ENCODE measurements around the gene RAET1E. TPM values are rescaled to one million over a fixed set of nuclear protein-coding genes. Genes with fewer than 3 reads are reported as not detected.

RAET1E gene
- total and polyA plus RNA-seq, 2 experiments from 2014 or later = not detected

GRCh38 chr6:149852180-149852579, 45.7 kb downstream of the RAET1E start:
- DNase-seq (ENCODE audit: low spot score) (no peak), ATAC-seq (no peak; the same call in 2 of the 3 replicates)
- Mint-ChIP-seq H3K4me3 (no peak overlapping the region), H3K27me3 (ENCODE audit: insufficient read depth, low read depth, poor library complexity) (no peaks in the 10 kb centered on the region), H3K27ac (no peak overlapping the region), H3K4me1 (peaks cover 23% of the 10 kb centered on the region), H3K9me3 (no peaks in the 10 kb centered on the region), H3K36me3 (ENCODE audit: low read depth) (no peaks in the 10 kb centered on the region)
- Histone ChIP-seq H3K4me1 (ENCODE audit: insufficient read depth) (peaks cover 15% of the 10 kb centered on the region), H3K4me2 (no peak overlapping the region), H4K20me1 (replicated peaks; ENCODE audit: insufficient read depth) (no peaks in the 10 kb centered on the region; the same call in 1 of the 2 replicates), H3F3A (replicated peaks; ENCODE audit: low read depth) (no peaks in the 10 kb centered on the region), H3K79me2 (replicated peaks; ENCODE audit: insufficient read depth) (no peaks in the 10 kb centered on the region), H2AFZ (no peak overlapping the region), H3K9me2 (ENCODE audit: insufficient read depth) (no peaks in the 10 kb centered on the region), H3K36me3 (ENCODE audit: insufficient read depth) (no peaks in the 10 kb centered on the region), H3K27me3 (ENCODE audit: insufficient read depth) (no peaks in the 10 kb centered on the region), H3K4me3 (no peak overlapping the region), H3K27ac (ENCODE audit: low read depth) (no peak overlapping the region)
- TF ChIP-seq, protein P1, sequence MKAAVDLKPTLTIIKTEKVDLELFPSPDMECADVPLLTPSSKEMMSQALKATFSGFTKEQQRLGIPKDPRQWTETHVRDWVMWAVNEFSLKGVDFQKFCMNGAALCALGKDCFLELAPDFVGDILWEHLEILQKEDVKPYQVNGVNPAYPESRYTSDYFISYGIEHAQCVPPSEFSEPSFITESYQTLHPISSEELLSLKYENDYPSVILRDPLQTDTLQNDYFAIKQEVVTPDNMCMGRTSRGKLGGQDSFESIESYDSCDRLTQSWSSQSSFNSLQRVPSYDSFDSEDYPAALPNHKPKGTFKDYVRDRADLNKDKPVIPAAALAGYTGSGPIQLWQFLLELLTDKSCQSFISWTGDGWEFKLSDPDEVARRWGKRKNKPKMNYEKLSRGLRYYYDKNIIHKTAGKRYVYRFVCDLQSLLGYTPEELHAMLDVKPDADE (IDR thresholded peaks at IDR 0.05) = no peak
- TF ChIP-seq NANOG (IDR thresholded peaks at IDR 0.05; ENCODE audit: borderline replicate concordance) (no peak), ZNF114 (CRISPR knock-in tag; IDR thresholded peaks at IDR 0.05) (no peak), POLR2AphosphoS5 (IDR thresholded peaks at IDR 0.05; ENCODE audit: low read depth) (no peak)

GRCh38 chr6:149851461-149852110, 46.3 kb downstream of the RAET1E start:
- Histone ChIP-seq H2AFZ (no peak overlapping the region), H3F3A (replicated peaks; ENCODE audit: low read depth) (no peaks in the 10 kb centered on the region), H3K36me3 (ENCODE audit: insufficient read depth) (no peaks in the 10 kb centered on the region), H3K9me2 (ENCODE audit: insufficient read depth) (no peaks in the 10 kb centered on the region), H3K79me2 (replicated peaks; ENCODE audit: insufficient read depth) (no peaks in the 10 kb centered on the region), H3K4me3 (no peak overlapping the region), H3K27me3 (ENCODE audit: insufficient read depth) (no peaks in the 10 kb centered on the region), H3K27ac (ENCODE audit: low read depth) (no peak overlapping the region), H3K4me2 (no peak overlapping the region), H4K20me1 (replicated peaks; ENCODE audit: insufficient read depth) (no peaks in the 10 kb centered on the region; the same call in 1 of the 2 replicates), H3K4me1 (ENCODE audit: insufficient read depth) (peaks cover 14% of the 10 kb centered on the region)
- Mint-ChIP-seq H3K4me3 (no peak overlapping the region), H3K4me1 (peaks cover 19% of the 10 kb centered on the region), H3K9me3 (no peaks in the 10 kb centered on the region), H3K27me3 (ENCODE audit: insufficient read depth, low read depth, poor library complexity) (no peaks in the 10 kb centered on the region), H3K27ac (peak overlapping the region; percentile 26; the same call in 1 of the 2 replicates), H3K36me3 (ENCODE audit: low read depth) (no peaks in the 10 kb centered on the region)
- DNase-seq (ENCODE audit: low spot score) (no peak), ATAC-seq (no peak)
- TF ChIP-seq JUNB (IDR thresholded peaks at IDR 0.05; ENCODE audit: unreplicated experiment) (no peak), NANOG (IDR thresholded peaks at IDR 0.05; ENCODE audit: borderline replicate concordance) (no peak), ZNF462 (CRISPR knock-in tag; IDR thresholded peaks at IDR 0.05) (no peak), CREB1 (CRISPR knock-in tag; IDR thresholded peaks at IDR 0.05; ENCODE audit: low read depth) (no peak), EZH2phosphoT487 (IDR thresholded peaks at IDR 0.05; ENCODE audit: unreplicated experiment) (no peak), CTCF (conservative IDR thresholded peaks at IDR 0.05; ENCODE audit: low read depth in 2 of 2) (no peak), ZNF114 (CRISPR knock-in tag; IDR thresholded peaks at IDR 0.05) (no peak), EZH2 (IDR thresholded peaks at IDR 0.05; ENCODE audit: low read depth, unreplicated experiment) (no peak)
- TF ChIP-seq, protein P1 (IDR thresholded peaks at IDR 0.05) = no peak
